GM12801 (cell line): Measurements from ENCODE around the gene CPA1.

Source experiments
- CTCF ChIP-seq: IDR thresholded peaks from one replicate; pipeline ENCODE4 v1.5.1; 2011; ENCODE audit warnings: control low read depth; ENCODE audit not compliant: insufficient read length; ENCODE audit errors: extremely low read depth

Gene CPA1

GRCh38 chr7:130425796-130426195 lies 45.5 kb downstream of the CPA1 start:
- TF ChIP-seq CTCF = no peak

- no peak for TF ChIP-seq CTCF
These were observed 46.3 kb downstream of the CPA1 start for GRCh38 chr7:130426564-130426963.

GRCh38 chr7:130429019-130429418 lies 48.7 kb downstream of the CPA1 start:
- no peak for TF ChIP-seq CTCF

GRCh38 chr7:130430115-130430514 lies 49.8 kb downstream of the CPA1 start:
- no peak for TF ChIP-seq CTCF

GRCh38 chr7:130430841-130431666 lies 50.8 kb downstream of the CPA1 start:
- TF ChIP-seq CTCF = no peak

GRCh38 chr7:130432886-130433285 lies 52.6 kb downstream of the CPA1 start:
- TF ChIP-seq CTCF = no peak

- TF ChIP-seq CTCF = no peak
These were observed 53.0 kb downstream of the CPA1 start for GRCh38 chr7:130433301-130433700.
